Trophoblast cell (in vitro differentiated cells and primary cell): ENCODE data around the gene POP7.
"Not testable (repeated sequence)": the region's sequence is repeated elsewhere in the genome, so short reads cannot be mapped to it uniquely, and the experiment has no call there.

Experiments used
- DNase-seq, 2 donors: peaks; one replicate each; pipeline ENCODE4 v3.0.0-alpha.2; 2016
- H2AFZ ChIP-seq: 2 replicates; pipeline ENCODE4 v1.6.1; 2013; ENCODE audit warnings: low read length, moderate library complexity, mild to moderate bottlenecking; ENCODE audit not compliant: insufficient read depth, poor library complexity
- H2AK5ac ChIP-seq: 2 replicates; pipeline ENCODE4 v1.6.1; 2013; ENCODE audit warnings: mild to moderate bottlenecking, low read length
- H2BK120ac ChIP-seq: 2 replicates; pipeline ENCODE4 v1.6.1; 2013; ENCODE audit warnings: low read length, mild to moderate bottlenecking, moderate library complexity; ENCODE audit not compliant: insufficient read depth, poor library complexity
- H2BK12ac ChIP-seq: 2 replicates; pipeline ENCODE4 v1.6.1; 2013; ENCODE audit warnings: mild to moderate bottlenecking, low read length, moderate library complexity
- H2BK5ac ChIP-seq: 2 replicates; pipeline ENCODE4 v1.6.1; 2013; ENCODE audit warnings: low read length, low read depth, moderate library complexity, mild to moderate bottlenecking; ENCODE audit not compliant: poor library complexity
- H3K14ac ChIP-seq: 2 replicates; pipeline ENCODE4 v1.6.1; 2013; ENCODE audit warnings: mild to moderate bottlenecking, low read length
- H3K18ac ChIP-seq: 2 replicates; pipeline ENCODE4 v1.6.1; 2013; ENCODE audit warnings: mild to moderate bottlenecking, low read length
- H3K23ac ChIP-seq: 2 replicates; pipeline ENCODE4 v1.6.1; 2013; ENCODE audit warnings: low read length
- H3K27ac ChIP-seq: 2 replicates; pipeline ENCODE4 v1.5.1; 2013; ENCODE audit warnings: low read depth, mild to moderate bottlenecking, inconsistent platforms, low read length, moderate library complexity
- H3K27me3 ChIP-seq: 2 replicates; pipeline ENCODE4 v1.6.1; 2013; ENCODE audit warnings: inconsistent platforms, mild to moderate bottlenecking, low read length, moderate library complexity; ENCODE audit not compliant: insufficient read depth
- H3K36me3 ChIP-seq, 2 experiments: 1 replicate in 1 of 2; 2 replicates in 1 of 2; pipeline ENCODE4 v1.6.1; 2013; ENCODE audit warnings: low read length in 2 of 2, mild to moderate bottlenecking in 2 of 2, moderate library complexity in 1 of 2; ENCODE audit not compliant: insufficient read depth in 2 of 2, control insufficient read depth in 1 of 2
- H3K4ac ChIP-seq: 2 replicates; pipeline ENCODE4 v1.6.1; 2013; ENCODE audit warnings: low read depth, mild to moderate bottlenecking, low read length, moderate library complexity
- H3K4me1 ChIP-seq, 2 experiments: 1 replicate in 1 of 2; 2 replicates in 1 of 2; pipeline ENCODE4 v1.6.1; 2013; ENCODE audit warnings: low read length in 2 of 2, mild to moderate bottlenecking in 2 of 2, moderate library complexity in 1 of 2; ENCODE audit not compliant: insufficient read depth in 2 of 2, control insufficient read depth in 1 of 2
- H3K4me2 ChIP-seq: 2 replicates; pipeline ENCODE4 v1.6.1; 2013; ENCODE audit warnings: inconsistent platforms, mild to moderate bottlenecking, low read length, moderate library complexity
- H3K4me3 ChIP-seq: 2 replicates; pipeline ENCODE4 v1.5.1; 2013; ENCODE audit warnings: mild to moderate bottlenecking, low read depth, low read length, inconsistent platforms
- H3K79me1 ChIP-seq: one replicate; pipeline ENCODE4 v1.6.1; 2013; ENCODE audit warnings: low read length
- H3K79me2 ChIP-seq: 2 replicates; pipeline ENCODE4 v1.6.1; 2013; ENCODE audit warnings: low read length, mild to moderate bottlenecking; ENCODE audit not compliant: control insufficient read depth, insufficient read depth, poor library complexity
- H3K9ac ChIP-seq: 2 replicates; pipeline ENCODE4 v1.6.1; 2013; ENCODE audit warnings: mild to moderate bottlenecking, low read length
- H3K9me3 ChIP-seq: 2 replicates; pipeline ENCODE4 v1.6.1; 2013; ENCODE audit warnings: low read depth, mild to moderate bottlenecking, control low read depth, inconsistent platforms, low read length; ENCODE audit not compliant: insufficient read depth
- H4K12ac ChIP-seq: 2 replicates; pipeline ENCODE4 v1.6.1; 2013; ENCODE audit warnings: low read depth, mild to moderate bottlenecking, low read length, moderate library complexity
- H4K8ac ChIP-seq: 2 replicates; pipeline ENCODE4 v1.6.1; 2013; ENCODE audit warnings: low read depth, mild to moderate bottlenecking, low read length, moderate library complexity
- H4K91ac ChIP-seq: one replicate; pipeline ENCODE4 v1.6.1; 2013; ENCODE audit warnings: low read depth, mild to moderate bottlenecking, low read length, moderate library complexity
- WGBS: extraction: QIAGEN DNeasy Blood & Tissue Kit; methylation state at CpG from one replicate; pipeline ENCODE4 v1.1.7; 2013; ENCODE audit warnings: missing lambda C conversion rate; ENCODE audit not compliant: insufficient read length, insufficient coverage; ENCODE audit errors: extremely low coverage; 5-methylcytosine and 5-hydroxymethylcytosine counted together

POP7 gene

GRCh38 chr7:100694098-100694745, 11.7 kb upstream of the POP7 start, which contains the start of gene GIGYF1:
TSS of gene GIGYF1 (minus strand) at chr7:100694250. CDS start at chr7:100688238, 6,012 bp downstream.
- peaks cover 10% of the 10 kb centered on the region for H3K79me1 ChIP-seq
- peak within 1 kb of the TSS; percentile 95 for H3K4ac ChIP-seq
- H2BK12ac ChIP-seq = peak within 1 kb of the TSS; percentile 47
- H3K23ac ChIP-seq = peak within 1 kb of the TSS; percentile 1
- H3K4me3 ChIP-seq = peak within 1 kb of the TSS; percentile 83
- peak within 1 kb of the TSS; percentile 66 for H3K14ac ChIP-seq
- no peaks in the 10 kb centered on the region for H3K27me3 ChIP-seq
- peak within 1 kb of the TSS; percentile 50 for H2AFZ ChIP-seq
- H3K79me2 ChIP-seq = peaks cover 23% of the 10 kb centered on the region
- WGBS = no CpG with 5 or more reads among the region's 102 CpGs
- H4K8ac ChIP-seq = peak within 1 kb of the TSS; percentile 88
- H4K91ac ChIP-seq = peak within 1 kb of the TSS; percentile 88
- H3K36me3 ChIP-seq = peaks cover under 1 to 6% of the 10 kb centered on the region in 2 experiments
- no peaks in the 10 kb centered on the region for H3K9me3 ChIP-seq
- peak within 1 kb of the TSS; percentile 76 for H2BK120ac ChIP-seq
- peaks cover 12 to 14% of the 10 kb centered on the region in 2 experiments for H3K4me1 ChIP-seq
- H3K4me2 ChIP-seq = peak within 1 kb of the TSS; percentile 88
- peak within 1 kb of the TSS; percentile 65 for H4K12ac ChIP-seq
- peak; percentile 42 to 65 for DNase-seq
- peak within 1 kb of the TSS; percentile 87 for H3K18ac ChIP-seq
- H2AK5ac ChIP-seq = peak within 1 kb of the TSS; percentile 52
- peak within 1 kb of the TSS; percentile 55 for H2BK5ac ChIP-seq
- peak within 1 kb of the TSS; percentile 75 for H3K9ac ChIP-seq
- peak within 1 kb of the TSS; percentile 29 for H3K27ac ChIP-seq

GRCh38 chr7:100696123-100696521, 9.8 kb upstream of the POP7 start:
- H2BK120ac ChIP-seq = no peak overlapping the region
- no peak overlapping the region for H3K27ac ChIP-seq
- H2BK5ac ChIP-seq = no peak overlapping the region
- H3K14ac ChIP-seq = no peak overlapping the region
- H4K12ac ChIP-seq = no peak overlapping the region
- H3K4me1 ChIP-seq = peaks cover 12 to 14% of the 10 kb centered on the region in 2 experiments
- H4K8ac ChIP-seq = no peak overlapping the region
- H4K91ac ChIP-seq = no peak overlapping the region
- H2BK12ac ChIP-seq = no peak overlapping the region
- H3K4me2 ChIP-seq = no peak overlapping the region
- no peak overlapping the region for H3K23ac ChIP-seq
- no peaks in the 10 kb centered on the region for H3K27me3 ChIP-seq
- H2AK5ac ChIP-seq = no peak overlapping the region
- H3K9me3 ChIP-seq = no peaks in the 10 kb centered on the region
- no peak overlapping the region for H3K4me3 ChIP-seq
- H3K79me2 ChIP-seq = peaks cover 17% of the 10 kb centered on the region
- DNase-seq = no peak
- H3K36me3 ChIP-seq = no peaks in the 10 kb centered on the region
- WGBS = no CpG with 5 or more reads among the region's 6 CpGs
- no peak overlapping the region for H2AFZ ChIP-seq
- peaks cover 10% of the 10 kb centered on the region for H3K79me1 ChIP-seq
- H3K18ac ChIP-seq = no peak overlapping the region
- no peak overlapping the region for H3K4ac ChIP-seq
- no peak overlapping the region for H3K9ac ChIP-seq

- Histone ChIP-seq H2AK5ac (no peak overlapping the region), H4K12ac (no peak overlapping the region), H3K4me3 (no peak overlapping the region), H2BK12ac (no peak overlapping the region), H3K4ac (no peak overlapping the region), H3K14ac (no peak overlapping the region), H4K8ac (no peak overlapping the region), H2BK5ac (no peak overlapping the region), H2BK120ac (no peak overlapping the region), H3K23ac (no peak overlapping the region), H3K79me2 (no peaks in the 10 kb centered on the region), H3K4me1 (no peaks in the 10 kb centered on the region), H3K36me3 (no peaks in the 10 kb centered on the region), H2AFZ (no peak overlapping the region), H3K18ac (no peak overlapping the region), H3K27me3 (no peaks in the 10 kb centered on the region), H4K91ac (no peak overlapping the region), H3K27ac (no peak overlapping the region), H3K9ac (no peak overlapping the region), H3K4me2 (no peak overlapping the region), H3K79me1 (peaks cover 4% of the 10 kb centered on the region), H3K9me3 (no peaks in the 10 kb centered on the region)
- peak in 1 of 2 donors; percentile 61 for DNase-seq
- no CpG with 5 or more reads among the region's 6 CpGs for WGBS
Observed at GRCh38 chr7:100699018-100699417, 6.9 kb upstream of the POP7 start.

GRCh38 chr7:100701089-100701488, 4.8 kb upstream of the POP7 start:
- not testable (repeated sequence) for H3K4me3 ChIP-seq, H2BK12ac ChIP-seq, H3K14ac ChIP-seq, H4K8ac ChIP-seq, H3K9me3 ChIP-seq, H2AK5ac ChIP-seq, H3K4ac ChIP-seq, H3K18ac ChIP-seq, H4K12ac ChIP-seq, H3K9ac ChIP-seq, H2BK5ac ChIP-seq, H3K36me3 ChIP-seq, H3K27ac ChIP-seq, H3K4me1 ChIP-seq, H3K27me3 ChIP-seq, H3K79me2 ChIP-seq, H3K79me1 ChIP-seq, H2BK120ac ChIP-seq, DNase-seq, H3K4me2 ChIP-seq, H4K91ac ChIP-seq, H2AFZ ChIP-seq, H3K23ac ChIP-seq
- WGBS = no CpG with 5 or more reads among the region's 3 CpGs
